GM21717 (cell line): Measurements from ENCODE around the gene PHETA2.
"Not testable (repeated sequence)": the region's sequence is repeated elsewhere in the genome, so short reads cannot be mapped to it uniquely, and the experiment has no call there.

ENCODE experiments used
- ATAC-seq: cut with Tn5 transposase; IDR thresholded peaks from one replicate; pipeline ENCODE4 v1.9.1; 2021; ENCODE audit warnings: mild to moderate bottlenecking, moderate library complexity; ENCODE audit not compliant: unreplicated experiment

The PHETA2 gene

GRCh38 chr22:42069801-42070516, 4.1 kb upstream of the PHETA2 start:
- ATAC-seq, result peak; percentile 13

GRCh38 chr22:42070517-42071422, 3.3 kb upstream of the PHETA2 start, which contains the start of gene NAGA:
TSS of gene NAGA (minus strand) at chr22:42070812. CDS start at chr22:42070297, 515 bp downstream.
- ATAC-seq, result peak; percentile 80

GRCh38 chr22:42071508-42071907, 2.5 kb upstream of the PHETA2 start:
- not testable (repeated sequence) for ATAC-seq

- no peak for ATAC-seq
Observed at GRCh38 chr22:42072606-42073330, 1.3 kb upstream of the PHETA2 start.

- no peak for ATAC-seq
Observed at GRCh38 chr22:42073621-42074041, 417 bp upstream of the PHETA2 start.

- ATAC-seq, result no peak
Observed at GRCh38 chr22:42074846-42075676, 1.0 kb downstream of the PHETA2 start.

GRCh38 chr22:42076764-42077485, 2.9 kb downstream of the PHETA2 start:
- no peak for ATAC-seq

GRCh38 chr22:42077486-42078125, 3.6 kb downstream of the PHETA2 start:
- no peak for ATAC-seq

GRCh38 chr22:42078469-42079318, 4.6 kb downstream of the PHETA2 start:
- peak; percentile 8 for ATAC-seq

GRCh38 chr22:42079319-42080251, 5.5 kb downstream of the PHETA2 start, which contains the start of gene SMDT1:
TSS of gene SMDT1 (plus strand) at chr22:42079700. CDS start at chr22:42079769, 69 bp downstream.
- ATAC-seq, result peak; percentile 74

- no peak for ATAC-seq
Observed at GRCh38 chr22:42080287-42080686, 6.2 kb downstream of the PHETA2 start.

- no peak for ATAC-seq
Observed at GRCh38 chr22:42083119-42083518, 9.1 kb downstream of the PHETA2 start.

- no peak for ATAC-seq
Observed at GRCh38 chr22:42084874-42085273, 10.8 kb downstream of the PHETA2 start.

GRCh38 chr22:42086051-42086450, 12.0 kb downstream of the PHETA2 start:
- no peak for ATAC-seq

GRCh38 chr22:42090596-42091454, 16.8 kb downstream of the PHETA2 start, which contains the start of gene NDUFA6:
TSS of gene NDUFA6 (minus strand) at chr22:42090772. CDS start at chr22:42090744, 28 bp downstream.
- ATAC-seq, result peak; percentile 84

- no peak for ATAC-seq
Observed at GRCh38 chr22:42091455-42091782, 17.4 kb downstream of the PHETA2 start.
